ENCODE data around the gene UCP3.

DNA sequence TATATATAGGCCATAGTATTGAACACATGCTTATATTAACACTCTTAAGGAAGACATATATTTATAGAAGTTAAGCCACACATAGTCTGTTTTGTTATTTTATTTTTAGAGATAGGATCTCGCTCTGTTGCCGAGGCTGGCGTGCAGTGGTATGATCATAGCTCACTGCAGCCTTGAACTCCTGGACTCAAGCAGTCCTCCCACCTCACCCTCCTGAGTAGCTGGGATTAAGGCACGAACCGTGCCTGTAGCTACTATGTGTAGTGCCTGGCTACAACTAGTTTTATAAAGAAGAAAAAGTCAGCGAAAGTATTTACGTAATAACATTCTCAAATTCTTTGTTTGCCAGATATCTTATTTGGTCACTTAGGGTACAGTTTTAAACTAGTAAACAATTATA lies 20.7 kb downstream of the UCP3 start:
- TF ChIP-seq CTCF (conservative IDR thresholded peaks at IDR 0.05; ENCODE audit: low read depth, low read length), result no peak
- TF ChIP-seq EZH2phosphoT487 (IDR thresholded peaks at IDR 0.05; ENCODE audit: borderline replicate concordance, low read length), result no peak

All from PC-3 (cell line).